Measurements from ENCODE around the gene BCL10. TPM values are rescaled to one million over a fixed set of nuclear protein-coding genes. Genes with fewer than 3 reads are reported as not detected.

Gene BCL10
- total and polyA plus RNA-seq, 8 donors = 6.1 to 42.7 (median 25.7) TPM

DNA sequence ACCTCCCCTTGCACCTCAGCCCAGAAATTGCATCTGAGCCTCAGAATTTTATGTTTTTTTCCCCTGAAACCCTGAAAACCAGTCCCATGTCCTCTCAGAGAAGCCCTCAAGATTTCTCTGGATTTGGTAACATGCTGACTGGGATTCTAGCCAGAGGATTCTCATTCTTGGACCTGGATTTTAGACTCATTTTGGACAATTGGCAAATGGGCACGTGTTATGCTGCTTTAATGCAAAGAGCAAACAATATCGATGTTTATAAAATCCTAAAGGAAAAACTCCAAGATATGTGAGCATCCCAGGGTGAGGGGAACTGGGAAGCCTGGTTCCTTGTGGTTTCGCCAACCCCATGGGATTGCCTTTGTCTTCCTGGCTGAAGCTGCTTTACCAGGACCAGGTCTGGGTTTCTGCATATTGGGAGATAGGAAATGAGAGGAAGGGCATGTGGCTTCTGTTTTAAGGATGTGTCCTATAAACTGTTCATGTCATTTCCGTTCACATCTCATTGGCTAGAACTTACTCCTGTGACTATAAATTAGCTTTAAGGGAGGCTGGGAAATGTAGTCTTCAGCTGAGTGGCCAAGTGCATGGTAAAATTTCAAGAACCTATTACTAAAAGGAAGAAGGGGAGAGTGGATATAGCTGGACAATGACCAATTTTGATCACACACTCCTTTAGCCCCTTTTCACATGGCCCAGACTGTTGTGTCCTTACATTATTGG, 27.2 kb upstream of the BCL10 start:
- Histone ChIP-seq H3K27me3 (peaks cover 0 to 6% (median 0%) of the 10 kb centered on the region in 3 donors), H3K4me1 (peaks cover under 1 to 16% (median 12%) of the 10 kb centered on the region in 4 donors), H3K36me3 (no peaks in the 10 kb centered on the region), H3K4me3 (no peak overlapping the region), H3K9me3 (no peaks in the 10 kb centered on the region), H3K27ac (no peak overlapping the region)
- WGBS, 5 donors = 60 to 83% (median 63%) methylated on average over 4 of the region's 4 CpGs
- intact Hi-C loops (cut with DNase I; ENCODE audit: low total_unique reads) = no loop called here
- DNase-seq = no peak
- TF ChIP-seq EP300 (IDR thresholded peaks at IDR 0.05) (no peak), POLR2A (IDR thresholded peaks at IDR 0.05) (no peak), POLR2AphosphoS5 (IDR thresholded peaks at IDR 0.05) (no peak)
- TF ChIP-seq, protein P1, sequence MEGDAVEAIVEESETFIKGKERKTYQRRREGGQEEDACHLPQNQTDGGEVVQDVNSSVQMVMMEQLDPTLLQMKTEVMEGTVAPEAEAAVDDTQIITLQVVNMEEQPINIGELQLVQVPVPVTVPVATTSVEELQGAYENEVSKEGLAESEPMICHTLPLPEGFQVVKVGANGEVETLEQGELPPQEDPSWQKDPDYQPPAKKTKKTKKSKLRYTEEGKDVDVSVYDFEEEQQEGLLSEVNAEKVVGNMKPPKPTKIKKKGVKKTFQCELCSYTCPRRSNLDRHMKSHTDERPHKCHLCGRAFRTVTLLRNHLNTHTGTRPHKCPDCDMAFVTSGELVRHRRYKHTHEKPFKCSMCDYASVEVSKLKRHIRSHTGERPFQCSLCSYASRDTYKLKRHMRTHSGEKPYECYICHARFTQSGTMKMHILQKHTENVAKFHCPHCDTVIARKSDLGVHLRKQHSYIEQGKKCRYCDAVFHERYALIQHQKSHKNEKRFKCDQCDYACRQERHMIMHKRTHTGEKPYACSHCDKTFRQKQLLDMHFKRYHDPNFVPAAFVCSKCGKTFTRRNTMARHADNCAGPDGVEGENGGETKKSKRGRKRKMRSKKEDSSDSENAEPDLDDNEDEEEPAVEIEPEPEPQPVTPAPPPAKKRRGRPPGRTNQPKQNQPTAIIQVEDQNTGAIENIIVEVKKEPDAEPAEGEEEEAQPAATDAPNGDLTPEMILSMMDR (IDR thresholded peaks at IDR 0.05) = no peak

- Histone ChIP-seq H3K9me3 (no peaks in the 10 kb centered on the region), H3K36me3 (no peaks in the 10 kb centered on the region), H3K4me3 (no peak overlapping the region), H3K4me1 (peaks cover 11 to 28% (median 23%) of the 10 kb centered on the region in 4 donors), H3K27ac (no peak overlapping the region), H3K27me3 (no peaks in the 10 kb centered on the region)
- no peak for DNase-seq
- 62 to 90% (median 79%) methylated on average over 3 of the region's 3 CpGs for WGBS, 5 donors
- intact Hi-C loops (cut with DNase I; ENCODE audit: low total_unique reads) = no loop called here
- no peak for TF ChIP-seq EP300 (IDR thresholded peaks at IDR 0.05)
Observed at GRCh38 chr1:85300140-85300539, 23.7 kb upstream of the BCL10 start.

GRCh38 chr1:85297855-85298629, 21.6 kb upstream of the BCL10 start:
- Histone ChIP-seq H3K4me3 (peak overlapping the region in 2 of 4 donors; percentile 7 to 14), H3K27ac (peak overlapping the region; percentile 73 to 91 (median 80)), H3K4me1 (peaks cover 11 to 31% (median 23%) of the 10 kb centered on the region in 4 donors), H3K36me3 (no peaks in the 10 kb centered on the region), H3K27me3 (no peaks in the 10 kb centered on the region), H3K9me3 (no peaks in the 10 kb centered on the region)
- intact Hi-C loops (cut with DNase I; ENCODE audit: low total_unique reads) = no loop called here
- WGBS, 5 donors = 11 to 21% (median 14%) methylated on average over 11 of the region's 11 CpGs
- peak; percentile 59 to 95 for DNase-seq
- TF ChIP-seq, protein P1 (IDR thresholded peaks at IDR 0.05) = no peak
- TF ChIP-seq POLR2AphosphoS5 (IDR thresholded peaks at IDR 0.05) (peak; percentile 61 to 75 (median 65)), POLR2A (IDR thresholded peaks at IDR 0.05) (no peak), EP300 (IDR thresholded peaks at IDR 0.05) (no peak)

DNA sequence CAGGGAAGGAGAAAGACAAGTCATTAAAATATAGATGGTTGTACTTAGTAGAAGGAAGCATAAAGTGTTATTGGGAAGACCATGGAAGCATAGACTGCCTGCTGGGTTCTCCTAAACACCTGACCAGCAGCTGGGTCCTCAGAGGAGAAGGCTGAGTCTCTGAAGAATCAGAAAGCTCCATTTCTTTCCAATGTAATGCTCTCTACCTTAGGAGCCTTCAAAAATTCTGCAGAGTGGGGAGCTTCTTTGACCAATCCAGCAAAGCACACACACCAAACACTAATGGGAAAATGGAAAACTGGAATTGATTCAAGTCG, 21.1 kb upstream of the BCL10 start:
- H3K27me3 ChIP-seq = no peaks in the 10 kb centered on the region
- no peak for DNase-seq
- peak overlapping the region in 1 of 4 donors; percentile 14 for H3K4me3 ChIP-seq
- H3K27ac ChIP-seq = peak overlapping the region; percentile 73 to 91 (median 80)
- TF ChIP-seq POLR2AphosphoS5 (IDR thresholded peaks at IDR 0.05) (no peak), POLR2A (IDR thresholded peaks at IDR 0.05) (no peak), EP300 (IDR thresholded peaks at IDR 0.05) (no peak)
- TF ChIP-seq, protein P1 (IDR thresholded peaks at IDR 0.05) = no peak
- H3K36me3 ChIP-seq = no peaks in the 10 kb centered on the region
- no peaks in the 10 kb centered on the region for H3K9me3 ChIP-seq
- intact Hi-C loops (cut with DNase I; ENCODE audit: low total_unique reads) = no loop called here
- WGBS, 5 donors = 6 to 18% (median 14%) methylated on average over 1 of the region's 1 CpG
- peaks cover 11 to 31% (median 23%) of the 10 kb centered on the region in 4 donors for H3K4me1 ChIP-seq
